HG02970 (cell line): Measurements from ENCODE around the gene DSTYK.
"Not testable (repeated sequence)": the region's sequence is repeated elsewhere in the genome, so short reads cannot be mapped to it uniquely, and the experiment has no call there.

Source experiments
- ATAC-seq: cut with Tn5 transposase; IDR thresholded peaks from one replicate; pipeline ENCODE4 v1.9.1; 2021; ENCODE audit warnings: mild to moderate bottlenecking, moderate library complexity, moderate number of reproducible peaks; ENCODE audit not compliant: unreplicated experiment, low FRiP score

DSTYK gene

DNA sequence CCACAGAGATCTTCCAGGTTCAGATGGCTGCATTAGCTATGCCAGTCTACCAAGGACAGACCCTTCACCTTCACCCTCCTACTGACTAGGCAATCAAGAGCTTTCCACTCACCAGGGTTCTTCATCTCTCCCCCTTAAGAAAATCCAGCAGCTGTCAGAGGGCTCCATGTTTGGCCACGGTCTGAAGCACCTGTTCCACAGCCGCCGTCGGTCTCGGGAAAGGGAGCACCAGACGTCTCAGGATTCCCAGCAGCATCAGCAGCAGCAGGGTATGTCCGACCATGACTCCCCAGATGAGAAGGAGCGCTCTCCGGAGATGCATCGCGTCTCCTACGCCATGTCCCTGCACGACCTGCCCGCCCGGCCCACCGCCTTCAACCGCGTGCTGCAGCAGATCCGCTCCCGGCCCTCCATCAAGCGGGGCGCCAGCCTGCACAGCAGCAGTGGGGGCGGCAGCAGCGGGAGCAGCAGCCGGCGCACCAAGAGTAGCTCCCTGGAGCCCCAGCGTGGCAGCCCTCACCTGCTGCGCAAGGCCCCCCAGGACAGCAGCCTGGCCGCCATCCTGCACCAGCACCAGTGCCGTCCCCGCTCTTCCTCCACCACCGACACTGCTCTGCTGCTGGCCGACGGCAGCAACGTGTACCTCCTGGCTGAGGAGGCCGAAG lies 30.0 kb upstream of the DSTYK start:
- no peak for ATAC-seq

DNA sequence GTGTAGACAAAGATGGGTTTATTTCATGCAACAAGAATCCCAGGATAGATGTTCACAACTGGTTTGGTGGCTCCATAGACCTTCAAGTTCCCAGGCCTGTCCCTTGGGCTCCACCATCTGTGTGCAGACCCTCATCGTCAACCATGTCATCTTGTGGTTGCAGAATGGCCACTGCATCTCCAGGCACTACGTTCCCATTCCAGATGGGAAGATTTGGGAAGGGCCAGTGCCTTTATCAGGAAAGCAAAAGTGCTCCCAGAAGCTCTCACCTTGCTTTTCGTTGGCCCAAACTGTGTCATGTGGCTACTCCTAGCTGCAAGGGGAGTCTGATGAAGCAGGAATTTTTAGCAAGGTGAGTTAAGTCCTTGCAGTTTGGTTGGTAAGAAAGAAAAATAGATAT lies 29.1 kb upstream of the DSTYK start:
- ATAC-seq, result no peak

DNA sequence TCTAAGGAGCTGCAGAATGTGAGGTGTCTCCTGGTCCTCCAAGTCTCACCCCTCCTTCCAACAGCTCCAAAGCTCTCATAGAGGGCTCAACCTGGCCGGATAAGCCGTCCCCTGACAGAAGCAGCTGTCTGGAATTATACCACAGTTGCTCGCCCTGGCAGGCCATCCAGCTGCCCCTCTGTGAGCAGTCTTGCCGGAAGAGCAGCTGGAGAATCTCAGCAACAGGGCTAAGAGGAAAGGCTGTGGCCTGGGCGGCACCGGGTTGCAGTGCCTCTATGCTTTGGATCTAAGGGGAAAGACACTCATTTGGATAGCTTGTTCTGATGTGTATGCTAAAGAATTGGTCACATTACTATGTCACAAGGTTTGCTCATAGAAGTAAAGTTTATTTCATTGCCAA lies 28.6 kb upstream of the DSTYK start:
- ATAC-seq, result no peak

DNA sequence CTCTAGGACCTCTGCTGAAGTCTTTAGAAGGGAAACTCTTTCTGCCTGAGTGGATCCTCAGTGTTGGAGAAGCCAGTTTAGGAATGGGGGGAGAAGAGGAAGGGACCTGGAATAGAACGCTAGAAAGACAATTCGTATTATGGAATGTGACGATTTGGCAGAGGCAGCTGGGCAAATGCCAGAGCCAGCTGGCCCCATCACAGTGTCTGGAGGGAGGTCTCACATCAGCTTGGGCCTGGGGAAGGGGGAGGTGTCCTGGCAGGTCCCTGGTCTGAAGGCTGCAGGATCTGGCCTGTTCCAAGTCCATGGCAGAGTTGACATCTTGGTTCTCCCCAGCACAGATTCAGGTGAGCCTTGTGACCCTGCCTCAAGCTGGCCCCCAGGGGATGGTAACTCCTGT lies 27.6 kb upstream of the DSTYK start:
- ATAC-seq, result no peak

DNA sequence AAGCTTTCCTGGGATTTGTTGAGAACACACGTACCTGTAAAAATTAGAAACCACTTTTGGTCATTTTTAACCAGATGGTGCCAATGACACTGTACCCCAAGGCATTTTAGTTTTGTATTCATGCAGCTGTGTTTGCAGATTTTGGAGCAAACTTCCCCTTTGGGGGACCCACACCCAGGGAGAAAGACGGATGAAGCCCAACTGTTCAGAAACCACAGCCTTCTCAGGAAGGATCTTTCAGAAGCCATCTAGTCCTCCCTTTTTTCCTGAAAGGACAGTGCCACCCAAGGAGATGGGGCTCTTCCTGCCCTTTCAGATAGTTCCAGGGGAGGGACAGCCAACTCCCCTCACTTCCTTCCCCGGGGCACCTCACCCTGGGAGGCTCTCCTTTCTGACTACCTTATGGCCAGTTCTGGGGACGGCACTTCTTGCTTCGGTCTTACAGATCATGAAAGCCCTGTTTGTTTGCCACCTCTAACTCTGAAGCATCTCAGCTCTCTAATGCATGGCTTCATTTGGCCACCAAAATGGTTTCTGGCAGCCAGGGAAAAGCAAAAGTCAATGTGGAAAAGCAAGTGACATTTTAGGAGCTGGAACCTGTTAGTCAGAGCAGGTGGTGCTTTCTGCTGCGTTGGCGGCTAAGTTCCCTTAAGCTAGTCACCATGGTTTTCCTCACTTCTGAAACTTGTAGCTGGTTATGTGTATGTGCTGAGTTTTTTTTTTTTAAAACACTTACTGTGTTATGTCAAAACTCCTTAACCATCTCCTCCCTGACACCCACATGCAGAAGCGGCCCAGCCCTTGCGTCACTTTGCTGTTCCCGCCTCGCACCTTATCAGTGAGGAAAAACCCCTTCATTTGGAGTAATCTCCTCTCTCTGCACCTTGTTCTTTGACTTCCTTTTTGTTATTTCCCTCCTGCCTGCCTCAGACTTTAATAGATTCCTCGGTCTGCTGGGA lies 26.3 kb upstream of the DSTYK start:
- no peak for ATAC-seq

DNA sequence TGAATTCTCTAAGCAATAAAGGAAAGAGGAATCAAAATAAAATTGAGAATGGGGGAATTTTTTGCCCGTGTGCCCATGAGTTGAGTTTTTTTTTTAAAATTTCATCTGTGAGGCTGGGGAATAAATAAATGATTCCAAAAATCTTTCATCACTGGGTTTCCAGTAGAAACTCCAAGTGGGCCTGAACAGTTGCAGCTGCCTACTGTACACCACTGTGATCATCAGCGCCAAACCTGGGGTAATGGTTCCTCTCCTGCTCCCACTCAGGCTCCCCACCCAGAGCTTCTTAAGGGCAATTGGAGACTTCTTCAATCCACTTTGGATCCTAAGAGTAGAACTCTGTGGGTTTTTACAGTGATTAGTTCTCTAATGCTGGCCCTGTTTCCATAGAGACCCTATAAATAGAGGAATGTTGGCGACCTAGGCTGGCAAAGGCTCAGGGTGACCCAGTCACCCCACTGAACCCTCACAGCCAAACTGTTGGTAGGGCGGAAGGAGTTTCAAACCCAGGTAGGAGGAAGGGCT lies 25.5 kb upstream of the DSTYK start:
- ATAC-seq, result no peak

DNA sequence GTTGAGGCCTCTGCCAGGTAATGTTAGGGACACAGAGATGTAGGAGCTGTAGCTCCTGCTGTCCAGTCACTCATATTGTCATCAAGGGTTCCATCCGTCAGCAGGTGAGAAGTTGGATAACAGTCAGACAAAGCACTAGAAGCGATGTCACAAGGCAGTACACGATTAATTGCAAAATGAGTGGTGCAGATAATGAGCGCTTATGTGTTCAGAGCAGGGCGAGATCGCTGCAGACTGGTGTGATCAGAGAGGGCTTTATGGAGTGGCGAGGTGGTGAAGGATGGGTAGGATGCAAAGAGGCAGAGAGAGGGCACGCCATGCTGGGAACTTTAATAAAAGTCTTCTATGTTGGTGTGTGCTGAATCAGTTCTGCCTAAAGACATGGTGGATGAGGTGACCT lies 25.0 kb upstream of the DSTYK start:
- no peak for ATAC-seq

DNA sequence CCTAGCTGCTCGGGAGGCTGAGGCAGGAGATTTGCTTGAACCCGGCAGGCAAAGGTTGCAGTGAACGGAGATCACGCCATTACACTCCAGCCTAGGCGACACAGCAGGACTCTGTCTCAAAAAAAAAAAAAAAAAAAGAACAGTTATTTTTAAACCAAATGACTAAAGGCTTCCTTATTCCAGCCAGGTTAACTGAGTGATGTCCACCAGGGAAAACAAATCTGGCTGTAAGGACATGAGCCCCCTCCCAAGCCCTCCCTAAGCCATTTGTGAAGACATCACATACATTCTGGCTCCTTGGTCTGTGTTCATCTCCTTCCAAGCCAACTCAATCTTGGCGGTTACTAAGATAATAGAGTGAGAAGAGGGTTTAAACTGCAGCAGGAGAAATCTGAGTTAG lies 24.4 kb upstream of the DSTYK start:
- ATAC-seq, result no peak

DNA sequence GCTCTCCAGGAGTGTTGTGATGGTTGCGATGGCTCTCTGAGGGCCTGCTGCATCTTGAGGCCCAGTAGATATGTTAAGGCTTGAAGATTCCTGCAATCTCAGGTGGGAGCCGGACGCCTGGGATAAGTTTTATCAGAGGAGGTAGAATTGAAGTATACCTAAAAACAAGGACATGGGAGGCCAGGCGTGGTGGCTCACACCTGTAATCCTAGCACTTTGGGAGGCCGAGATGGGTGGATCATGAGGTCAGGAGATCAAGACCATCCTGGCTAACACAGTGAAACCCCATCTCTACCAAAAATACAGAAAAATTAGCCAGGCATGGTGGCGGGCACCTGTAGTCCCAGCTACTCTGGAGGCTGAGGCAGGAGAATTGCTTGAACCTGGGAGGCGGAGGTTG lies 22.5 kb upstream of the DSTYK start:
- not testable (repeated sequence) for ATAC-seq

DNA sequence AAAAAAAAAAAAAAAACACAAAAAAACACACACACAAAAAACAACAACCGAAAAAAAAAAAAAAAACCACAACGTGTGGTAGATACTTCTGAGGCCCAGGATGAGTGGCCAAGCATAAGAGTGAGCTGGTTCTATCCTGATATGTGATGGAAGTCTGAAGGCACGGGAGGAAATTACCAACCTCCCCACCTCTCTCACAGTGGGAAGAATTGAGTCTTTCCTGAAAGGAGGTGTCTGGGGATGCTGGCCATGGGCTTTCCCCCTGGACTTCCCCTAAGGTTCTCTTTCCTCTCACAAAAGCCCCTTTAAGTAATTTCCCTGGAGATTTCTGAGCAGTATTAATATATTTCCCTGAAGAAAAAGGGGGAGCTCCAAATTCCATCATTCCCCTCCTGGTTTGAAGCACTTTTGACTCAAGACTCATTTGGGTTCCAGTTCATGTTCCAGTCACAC lies 21.5 kb upstream of the DSTYK start:
- ATAC-seq, result no peak

DNA sequence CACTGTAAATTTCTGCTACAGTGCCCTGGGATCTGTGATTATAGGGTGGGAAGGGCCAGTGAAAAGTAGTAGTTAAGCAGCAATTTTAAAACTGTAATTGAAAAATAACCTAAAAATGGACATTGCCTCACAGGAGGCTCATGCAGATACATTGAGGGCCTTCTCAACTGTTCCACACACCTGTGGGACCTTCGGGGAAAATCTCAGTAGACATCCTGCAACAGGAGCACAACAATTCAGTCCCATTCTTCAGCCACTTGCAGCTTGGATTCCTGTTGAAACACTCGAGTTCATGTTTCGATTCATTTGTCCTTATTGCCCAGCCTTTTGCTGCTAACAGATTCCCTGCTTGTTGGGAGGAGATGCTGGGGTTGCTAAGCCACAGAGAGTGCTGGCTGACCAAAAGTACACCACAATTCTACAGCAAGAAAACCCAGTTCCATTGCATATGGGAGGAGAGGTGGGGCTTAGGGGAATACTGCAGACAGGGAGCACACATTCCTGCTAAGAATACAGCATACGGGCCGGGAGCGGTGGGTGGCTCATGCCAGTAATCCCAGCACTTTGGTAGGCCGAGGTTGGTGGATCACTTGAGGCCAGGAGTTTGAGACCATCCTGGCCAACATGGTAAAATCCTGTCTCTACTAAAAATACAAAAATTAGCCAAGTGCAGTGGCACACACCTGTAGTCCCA lies 20.8 kb upstream of the DSTYK start:
- no peak for ATAC-seq

DNA sequence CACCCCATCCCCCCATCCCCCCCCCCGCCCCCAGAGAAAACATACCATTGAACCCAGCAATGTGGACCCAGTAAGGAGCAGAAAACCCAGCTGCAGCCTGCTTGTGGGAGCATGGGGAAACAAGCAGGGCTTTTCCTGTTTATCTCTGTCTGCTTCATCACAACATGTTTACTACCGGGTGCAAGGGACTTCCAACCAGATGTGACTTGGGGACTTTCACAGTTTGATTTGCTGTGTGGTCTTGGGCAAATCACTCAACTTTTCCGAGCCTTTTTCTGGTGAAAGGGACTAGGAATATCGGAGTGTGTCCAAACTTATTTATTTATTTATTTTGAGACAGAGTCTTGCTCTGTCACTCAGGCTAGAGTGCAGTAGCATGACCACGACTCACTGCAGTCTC lies 19.5 kb upstream of the DSTYK start:
- ATAC-seq, result no peak

DNA sequence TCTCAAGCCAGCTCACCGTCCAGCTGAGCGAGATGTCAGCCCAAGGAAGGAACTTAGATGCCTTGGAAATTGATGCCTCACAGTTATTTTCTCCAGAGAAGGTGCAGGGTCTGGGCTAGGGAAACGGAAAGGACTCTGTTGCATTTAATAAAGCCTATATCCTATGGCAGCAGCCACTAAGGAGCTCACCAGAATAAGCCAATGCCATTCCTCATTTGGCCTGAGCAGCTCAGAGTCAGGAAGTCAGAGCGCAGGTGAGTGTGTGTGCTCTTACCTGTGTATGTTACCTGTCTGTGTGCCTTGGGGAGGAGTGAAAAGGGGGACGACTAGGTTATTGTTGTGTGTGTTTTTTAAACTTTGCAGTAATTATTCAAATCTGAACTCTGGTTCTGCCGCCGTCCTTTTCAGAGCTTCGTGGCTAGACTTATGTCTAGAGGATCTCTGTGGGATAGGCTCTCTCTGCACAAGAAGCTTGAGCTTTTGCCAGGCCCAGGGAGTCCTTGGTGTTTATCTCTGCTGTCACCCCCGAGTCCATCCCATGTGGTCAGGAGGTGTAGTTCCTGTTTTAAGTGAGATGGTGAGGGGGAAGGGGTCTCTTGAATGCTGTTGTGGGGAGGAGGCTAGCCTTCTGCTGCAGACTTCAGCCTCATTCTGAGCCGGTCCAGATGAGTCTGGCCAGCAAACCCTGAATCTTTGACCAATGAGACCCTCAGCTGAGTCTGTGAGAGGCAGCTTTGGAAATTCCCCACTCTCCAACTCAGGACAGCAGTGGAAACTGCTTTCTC lies 18.6 kb upstream of the DSTYK start:
- ATAC-seq, result no peak

DNA sequence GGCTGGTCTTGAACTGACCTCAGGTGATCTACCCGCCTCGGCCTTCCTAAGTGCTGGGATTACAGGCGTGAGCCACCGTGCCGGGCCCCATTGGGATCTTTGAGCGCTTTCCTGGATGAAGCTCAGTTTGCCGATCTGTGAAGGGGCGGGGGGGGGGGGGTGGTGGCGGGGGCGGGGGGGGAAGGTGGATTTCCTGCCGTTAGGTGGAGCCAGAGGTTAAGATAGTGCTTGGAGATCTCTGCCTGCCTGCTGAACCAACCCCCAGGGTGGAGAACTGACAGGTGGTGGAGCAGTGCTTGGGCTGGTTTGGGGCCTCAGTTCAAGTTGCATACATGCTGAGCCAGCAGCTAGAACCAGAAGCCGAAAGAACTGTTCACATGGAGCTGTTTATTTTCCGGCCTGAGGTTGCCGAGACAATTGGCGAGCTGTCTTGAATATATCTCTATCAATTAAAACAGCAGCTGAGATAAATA lies 17.9 kb upstream of the DSTYK start:
- no peak for ATAC-seq

DNA sequence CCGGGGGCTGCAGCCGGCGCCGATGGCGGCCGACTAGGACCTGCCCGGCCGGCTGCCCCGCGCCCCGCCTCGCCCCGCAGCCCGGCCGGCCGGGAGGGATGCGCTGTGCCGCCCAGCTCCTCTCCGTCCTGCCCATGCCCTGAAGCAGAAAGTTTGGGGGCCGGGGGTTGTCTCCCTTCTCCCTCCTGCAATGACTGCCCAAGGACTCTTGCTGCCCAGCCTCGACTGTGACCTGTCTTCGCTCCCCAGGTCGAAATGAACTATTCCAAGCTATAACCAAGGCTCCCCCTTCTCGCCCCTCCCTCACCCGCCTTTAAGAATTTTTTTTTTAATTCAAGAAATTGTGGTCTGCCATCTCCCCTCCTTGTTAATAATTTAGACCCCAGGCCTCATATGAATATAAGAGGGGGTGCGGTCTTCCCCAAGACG lies 16.6 kb upstream of the DSTYK start:
- no peak for ATAC-seq

DNA sequence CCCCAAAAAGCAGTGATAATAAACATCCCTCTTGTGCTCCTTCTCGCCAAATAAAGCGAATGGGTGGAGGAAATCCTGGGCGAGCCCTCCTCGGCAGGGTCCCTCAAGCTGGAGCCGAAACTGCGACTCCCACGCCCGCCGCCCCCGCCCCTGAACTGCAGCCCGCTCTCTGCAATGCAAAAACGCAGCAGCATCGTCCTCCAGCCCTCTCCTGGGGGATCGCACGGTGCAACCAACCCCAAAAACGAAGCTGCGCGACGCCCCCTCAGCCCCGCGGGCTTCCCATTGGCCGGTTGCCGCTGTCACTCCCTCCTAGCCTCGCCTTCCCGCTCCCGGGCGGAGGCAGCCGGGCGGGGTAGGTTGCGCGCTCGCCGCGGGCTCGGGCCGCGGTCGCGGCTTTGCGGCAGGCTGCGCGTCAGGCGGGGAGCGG lies 16.1 kb upstream of the DSTYK start, which contains the start of gene TMCC2:
TSS of gene TMCC2 (plus strand) at position 363 of the 430 bp plus-strand sequence. CDS start 619 bp downstream, outside the sequence.
- ATAC-seq, result no peak

DNA sequence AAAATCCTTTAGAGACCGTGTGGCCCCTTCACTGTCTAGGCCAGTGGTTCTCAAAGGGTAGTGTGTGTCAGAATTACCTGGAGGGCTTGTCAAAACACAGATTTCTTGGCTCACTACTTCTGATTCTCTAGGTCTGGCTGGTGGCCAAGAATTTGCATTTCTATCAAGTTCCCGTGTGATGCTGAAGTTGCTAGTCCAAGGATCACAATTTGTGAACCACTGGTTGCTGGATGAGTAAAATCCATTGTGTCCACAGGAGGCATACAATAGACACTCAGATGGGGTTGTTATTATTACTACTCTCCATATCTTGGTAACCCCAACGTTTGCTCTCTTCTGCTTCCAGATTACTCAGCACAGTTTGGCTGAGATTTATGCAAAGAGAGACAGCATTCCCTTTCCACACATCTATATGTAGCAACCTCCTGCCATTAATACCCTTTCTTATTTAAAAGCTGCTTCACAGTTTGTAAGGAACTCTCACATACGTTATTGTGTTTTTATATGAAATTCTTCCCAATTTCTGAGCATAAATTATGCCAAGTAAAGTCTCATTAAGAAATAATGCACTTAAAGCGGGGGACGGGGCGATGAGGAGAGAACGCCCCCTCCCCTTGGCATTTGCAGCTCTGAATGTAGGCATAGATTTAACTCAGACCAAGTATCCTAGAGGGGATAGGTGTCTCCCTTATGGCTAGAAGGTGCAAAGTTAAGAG lies 15.5 kb upstream of the DSTYK start:
- no peak for ATAC-seq

DNA sequence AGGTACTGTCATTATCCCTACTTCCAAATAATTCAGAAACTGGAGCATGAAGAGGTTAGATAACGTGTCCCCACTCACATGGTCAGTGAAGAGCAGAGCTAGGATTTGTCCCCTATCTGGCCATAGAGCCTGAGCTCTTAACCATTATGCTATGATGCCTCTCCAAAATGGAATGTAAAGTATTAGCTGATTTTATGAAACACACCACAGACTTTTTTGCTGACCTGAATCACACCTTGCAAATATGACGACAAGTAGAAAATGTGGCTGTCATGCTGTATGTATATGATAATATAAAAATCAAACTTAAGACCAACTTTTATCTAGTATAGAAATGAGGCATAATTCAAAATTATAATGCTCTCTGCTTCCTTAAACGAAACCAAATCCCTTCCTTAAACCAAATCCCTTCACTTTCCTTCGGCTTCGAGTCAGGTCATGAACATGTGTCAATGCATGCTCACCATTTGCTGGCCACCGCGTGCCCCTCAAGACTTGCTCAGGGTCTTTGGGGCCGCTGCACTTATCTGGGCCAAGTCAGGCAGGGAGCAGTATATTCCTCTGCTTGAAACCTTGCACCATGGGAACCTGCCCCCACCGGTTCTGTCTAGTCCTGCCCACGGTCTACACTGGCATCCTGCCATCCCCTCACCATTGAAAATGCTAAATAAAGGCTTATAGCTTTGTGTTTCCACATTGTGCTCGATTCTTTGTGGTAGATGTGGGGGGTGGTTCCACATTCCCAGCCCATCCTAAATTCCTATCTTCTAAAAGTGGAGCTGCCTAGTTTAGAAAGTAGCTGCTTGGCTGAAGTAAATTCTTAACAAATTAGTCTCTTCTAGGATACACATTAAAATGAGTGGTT lies 14.6 kb upstream of the DSTYK start:
- ATAC-seq, result no peak
